Stimulated activated CD8-positive, alpha-beta memory T cell treated with anti-CD3 and anti-CD28 coated beads, Interleukin-4, amount 100 ng/mL, for 48 hours (primary cell): ENCODE measurements around the gene THEM5.
"Not testable (repeated sequence)": the region's sequence is repeated elsewhere in the genome, so short reads cannot be mapped to it uniquely, and the experiment has no call there.

ENCODE experiments used
- DNase-seq: peaks from one replicate; pipeline ENCODE4 v3.0.0-alpha.2; 2020

THEM5 gene

GRCh38 chr1:151853411-151853943 lies at the start of gene THEM5:
TSS of gene THEM5 (minus strand) at chr1:151853712. CDS start at chr1:151853565, 147 bp downstream.
- no peak for DNase-seq

GRCh38 chr1:151902858-151903257 lies 49.3 kb upstream of the THEM5 start:
- DNase-seq: no peak

DNA sequence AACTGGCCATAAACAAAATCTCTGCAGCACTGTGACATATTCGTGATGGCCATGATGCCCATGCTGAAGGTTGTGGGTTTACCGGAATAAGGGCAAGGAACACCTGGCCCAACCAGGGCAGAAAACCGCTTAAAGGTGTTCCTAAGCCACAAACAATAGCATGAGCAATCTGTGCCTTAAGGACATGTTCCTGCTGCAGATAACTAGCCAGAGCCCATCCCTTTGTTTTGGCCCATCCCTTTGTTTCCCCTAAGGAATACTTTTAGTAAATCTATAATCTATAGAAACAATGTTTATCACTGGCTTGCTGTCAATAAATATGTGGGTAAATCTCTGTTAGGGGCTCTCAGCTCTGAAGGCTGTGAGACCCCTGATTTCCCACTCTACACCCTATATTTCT lies 47.3 kb upstream of the THEM5 start:
- not testable (repeated sequence) for DNase-seq

DNA sequence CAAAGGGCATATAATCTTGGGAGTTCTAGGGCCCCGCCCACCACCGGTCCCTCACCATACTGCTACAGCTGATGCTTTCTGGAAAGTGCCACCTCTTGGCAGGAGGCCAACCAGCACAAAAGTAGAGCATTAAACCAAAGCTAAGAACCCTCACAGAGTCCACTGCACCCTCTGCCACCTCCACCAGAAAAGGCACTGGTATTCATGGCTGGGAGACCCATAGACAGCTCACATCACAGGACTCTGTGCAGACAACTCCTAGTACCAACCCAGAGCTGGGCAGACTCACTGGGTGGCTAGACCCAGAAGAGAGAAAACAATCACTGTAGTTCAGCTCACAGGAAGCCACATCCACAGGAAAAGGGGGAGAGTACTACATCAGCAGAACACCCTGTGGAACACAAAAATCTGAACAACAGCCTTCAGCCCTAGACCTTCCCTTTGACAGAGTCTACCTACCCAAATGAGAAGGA lies 45.0 kb upstream of the THEM5 start:
- peak; percentile 47 for DNase-seq

DNA sequence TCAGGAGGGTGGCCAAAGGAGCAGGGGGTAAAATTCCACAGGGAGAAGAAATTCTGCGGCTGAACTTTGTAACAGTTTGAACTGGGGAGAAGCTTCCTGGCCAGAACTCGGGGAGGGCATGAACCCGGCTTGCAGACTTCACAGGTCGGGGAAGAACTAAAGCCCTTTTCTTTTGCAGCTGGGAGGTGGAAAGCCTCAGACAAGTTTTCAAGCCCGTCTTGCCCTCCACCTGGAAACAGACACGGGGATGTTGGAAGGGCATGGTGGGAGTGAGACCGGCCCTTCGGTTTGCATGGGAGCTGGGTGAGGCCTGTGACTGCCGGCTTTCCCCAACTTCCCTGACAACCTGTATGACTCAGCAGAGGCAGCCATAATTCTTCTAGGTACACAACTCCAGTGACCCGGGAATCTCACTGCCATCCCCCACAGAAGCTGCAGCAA lies 44.5 kb upstream of the THEM5 start:
- DNase-seq: no peak

DNA sequence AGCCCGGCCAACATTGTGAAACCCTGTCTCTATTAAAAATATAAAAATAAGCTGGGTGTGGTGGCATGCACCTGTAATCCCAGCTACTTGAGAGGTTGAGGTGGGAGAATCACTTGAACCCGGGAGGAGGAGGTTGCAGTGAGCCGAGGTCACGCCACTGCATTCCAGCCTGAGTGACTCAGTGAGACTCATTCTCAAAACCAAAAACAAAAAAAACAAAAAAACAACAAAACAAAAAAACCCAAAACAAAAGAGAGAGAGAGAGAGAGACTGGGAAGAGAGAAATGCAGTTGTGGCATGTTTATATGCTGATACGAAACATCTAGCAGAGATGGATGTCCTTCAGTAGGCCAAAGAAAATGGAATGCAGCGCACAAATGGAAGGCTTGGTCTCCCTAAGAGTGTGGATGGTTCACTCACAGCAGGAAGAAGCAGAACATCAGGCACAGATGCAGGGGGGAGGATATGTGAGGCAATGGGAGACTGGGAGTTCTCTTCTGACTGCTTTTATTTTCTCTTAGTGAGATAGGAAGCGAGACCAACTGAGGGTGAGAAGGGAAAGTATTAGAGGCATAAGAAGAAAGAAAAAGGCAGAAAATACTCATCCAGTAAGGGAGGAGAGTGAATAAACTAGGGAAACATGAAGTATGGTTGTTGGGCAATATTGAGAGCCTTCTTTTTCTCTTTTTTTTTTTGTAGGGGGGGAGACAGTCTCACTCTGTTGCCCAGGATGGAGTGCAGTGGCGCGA lies 39.8 kb upstream of the THEM5 start:
- no peak for DNase-seq

- no peak for DNase-seq
Observed at GRCh38 chr1:151892190-151892589, 38.7 kb upstream of the THEM5 start.

- no peak for DNase-seq
Observed at GRCh38 chr1:151891512-151891911, 38.0 kb upstream of the THEM5 start.

DNA sequence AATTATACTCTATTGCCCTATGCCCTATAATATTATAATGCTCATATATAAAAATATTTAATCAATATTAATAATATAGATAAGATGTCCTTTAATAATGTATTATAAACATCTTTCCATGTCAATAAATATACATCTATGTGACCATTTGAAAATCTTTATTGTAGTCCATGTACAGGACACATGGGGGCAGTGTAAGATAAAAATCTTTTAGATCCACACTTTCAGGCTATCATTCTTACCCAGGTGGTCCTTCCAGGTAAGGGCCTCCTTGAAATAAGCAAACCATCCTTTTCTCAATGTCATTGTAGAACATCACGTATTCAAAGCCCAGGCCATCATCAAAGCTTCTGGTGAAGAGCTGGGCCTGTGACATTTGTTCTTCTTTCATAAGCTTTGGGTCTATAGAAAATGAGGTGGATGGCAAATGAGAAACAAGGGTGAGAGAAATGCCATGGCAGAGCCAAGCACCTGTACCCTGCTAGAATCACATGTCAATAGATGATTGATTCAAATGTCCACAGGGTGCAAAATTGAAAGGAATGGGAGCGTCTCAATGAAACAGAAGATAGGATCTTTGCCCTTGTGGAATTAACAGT lies 35.6 kb upstream of the THEM5 start:
- no peak for DNase-seq

DNA sequence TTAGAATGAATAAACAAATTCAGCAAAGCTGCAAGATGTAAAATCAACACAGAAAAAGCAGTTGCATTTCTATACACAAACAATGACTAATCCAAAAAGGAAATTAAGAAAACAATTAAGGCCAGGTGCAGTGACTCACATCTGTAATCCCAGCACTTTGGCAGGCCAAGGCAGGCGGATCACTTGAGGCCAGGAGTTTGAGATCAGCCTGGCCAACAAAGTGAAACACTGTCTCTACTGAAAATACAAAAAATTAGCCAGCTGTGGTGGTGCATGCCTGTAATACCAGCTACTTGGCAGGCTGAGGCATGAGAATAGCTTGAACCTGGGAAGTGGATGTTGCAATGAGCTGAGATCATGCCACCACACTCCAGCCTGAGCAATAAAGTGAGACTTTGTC lies 33.5 kb upstream of the THEM5 start:
- DNase-seq: no peak

DNA sequence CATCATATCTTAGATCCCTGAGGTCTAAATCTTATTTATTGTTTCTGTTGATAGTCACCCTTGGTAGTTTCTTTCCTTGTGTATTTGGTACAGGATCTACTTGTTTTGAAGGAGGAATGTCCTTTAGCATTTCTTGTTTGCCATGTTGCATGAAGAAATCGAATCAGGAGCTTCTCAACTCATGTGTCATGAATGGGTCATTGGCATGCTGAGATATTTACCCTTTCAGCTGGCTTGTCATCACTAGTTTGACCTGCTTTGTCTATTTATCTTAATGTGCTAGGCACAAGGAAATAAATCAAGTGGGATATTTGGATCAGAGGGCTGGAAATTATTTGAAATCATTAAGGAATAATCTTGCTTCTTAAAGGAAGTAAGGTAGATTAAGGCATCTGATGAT lies 32.0 kb upstream of the THEM5 start:
- DNase-seq: no peak

GRCh38 chr1:151884879-151885278 lies 31.4 kb upstream of the THEM5 start:
- not testable (repeated sequence) for DNase-seq

DNA sequence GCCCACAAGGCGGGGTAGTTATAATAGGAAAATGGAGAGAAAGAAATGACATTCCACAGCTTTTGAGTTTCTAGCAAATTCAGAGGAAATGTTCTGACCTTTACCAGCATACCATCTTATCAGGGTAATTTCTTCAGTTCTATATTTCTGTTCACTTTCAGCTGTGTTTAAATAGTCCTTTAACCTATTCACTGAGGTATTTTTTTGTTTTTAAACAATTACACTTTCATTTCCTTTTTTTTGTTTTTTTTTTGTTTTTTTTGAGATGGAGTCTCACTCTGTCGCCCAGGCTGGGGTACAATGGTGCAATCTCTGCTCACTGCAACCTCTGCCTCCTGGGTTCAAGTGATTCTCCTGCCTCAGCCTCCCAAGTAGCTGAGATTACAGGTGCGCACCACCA lies 30.9 kb upstream of the THEM5 start:
- DNase-seq: not testable (repeated sequence)

DNA sequence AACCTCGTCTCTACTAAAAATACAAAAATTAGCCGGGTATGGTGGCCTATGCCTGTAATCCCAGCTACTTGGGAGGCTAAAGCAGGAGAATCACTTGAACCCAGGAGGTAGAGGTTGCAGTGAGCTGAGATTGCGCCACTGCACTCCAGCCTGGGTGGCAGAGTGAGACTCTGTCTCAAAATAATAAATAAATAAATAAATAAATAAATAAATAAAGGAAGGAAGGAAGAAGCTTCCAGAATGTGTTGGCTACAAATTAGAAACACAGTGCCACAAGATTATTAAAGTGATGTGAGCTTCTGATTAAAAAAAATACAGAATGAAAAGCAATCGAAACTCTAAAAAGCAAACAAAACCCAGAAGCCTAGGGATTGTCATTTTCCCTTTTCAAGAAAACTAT lies 30.4 kb upstream of the THEM5 start:
- not testable (repeated sequence) for DNase-seq

- not testable (repeated sequence) for DNase-seq
Observed at GRCh38 chr1:151882918-151883317, 29.4 kb upstream of the THEM5 start.

GRCh38 chr1:151882466-151882865 lies 29.0 kb upstream of the THEM5 start:
- DNase-seq: no peak

DNA sequence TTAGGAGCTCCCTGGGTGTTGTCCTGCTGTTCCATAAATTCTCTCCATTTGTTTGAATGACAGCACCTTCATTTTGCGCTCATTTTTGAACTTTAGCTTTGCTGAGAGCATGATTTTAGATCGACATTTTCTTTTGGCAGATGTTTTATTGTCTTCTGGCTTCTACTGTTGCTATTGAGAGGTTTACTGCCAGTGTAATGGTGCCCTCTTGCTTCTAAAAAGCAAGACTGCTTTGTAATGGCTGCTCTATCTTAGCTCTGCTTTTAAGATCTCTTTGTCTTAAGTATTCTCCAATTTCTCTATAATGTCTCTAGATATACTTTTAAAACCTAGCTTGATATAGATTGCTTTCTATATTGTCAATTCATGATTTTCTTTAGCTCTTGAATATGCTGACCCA lies 28.0 kb upstream of the THEM5 start:
- no peak for DNase-seq

- no peak for DNase-seq
Observed at GRCh38 chr1:151875419-151876097, 22.0 kb upstream of the THEM5 start.

DNA sequence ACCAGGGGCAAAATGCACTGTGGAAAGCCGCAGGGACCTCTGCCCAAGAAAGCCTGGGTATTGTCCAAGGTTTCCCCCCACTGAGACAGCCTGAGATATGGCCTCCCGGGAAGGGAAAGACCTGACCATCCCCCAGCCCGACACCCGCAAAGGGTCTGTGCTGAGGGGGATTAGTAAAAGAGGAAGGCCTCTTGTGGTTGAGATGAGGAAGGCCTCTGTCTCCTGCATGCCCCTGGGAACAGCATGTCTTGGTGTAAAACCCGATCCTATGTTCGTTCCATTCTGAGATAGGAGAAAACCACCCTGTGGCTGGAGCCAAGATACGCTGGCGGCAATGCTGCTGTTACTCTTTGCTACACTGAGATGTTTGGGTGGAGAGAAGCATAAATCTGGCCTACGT lies 19.3 kb upstream of the THEM5 start:
- DNase-seq: not testable (repeated sequence)

GRCh38 chr1:151871284-151872030 lies 17.9 kb upstream of the THEM5 start:
- no peak for DNase-seq

- no peak for DNase-seq
Observed at GRCh38 chr1:151868486-151868885, 15.0 kb upstream of the THEM5 start.

GRCh38 chr1:151867765-151868411 lies 14.4 kb upstream of the THEM5 start:
- DNase-seq: no peak
